Measurements from ENCODE around the gene ATG12. TPM values are rescaled to one million over a fixed set of nuclear protein-coding genes. Genes with fewer than 3 reads are reported as not detected.

ATG12 gene
- total RNA-seq, 3 donors from 2014 or later: 46.0 to 63.0 (median 50.8) TPM

GRCh38 chr5:115858396-115858795, 17.0 kb upstream of the ATG12 start:
- no peaks in the 10 kb centered on the region for H3K36me3 ChIP-seq
- intact Hi-C loops (cut with DNase I; ENCODE audit: low total_unique reads): no loop called here
- TF ChIP-seq POLR2A (IDR thresholded peaks at IDR 0.05) (no peak), POLR2AphosphoS5 (IDR thresholded peaks at IDR 0.05) (no peak)
- TF ChIP-seq, protein P1, sequence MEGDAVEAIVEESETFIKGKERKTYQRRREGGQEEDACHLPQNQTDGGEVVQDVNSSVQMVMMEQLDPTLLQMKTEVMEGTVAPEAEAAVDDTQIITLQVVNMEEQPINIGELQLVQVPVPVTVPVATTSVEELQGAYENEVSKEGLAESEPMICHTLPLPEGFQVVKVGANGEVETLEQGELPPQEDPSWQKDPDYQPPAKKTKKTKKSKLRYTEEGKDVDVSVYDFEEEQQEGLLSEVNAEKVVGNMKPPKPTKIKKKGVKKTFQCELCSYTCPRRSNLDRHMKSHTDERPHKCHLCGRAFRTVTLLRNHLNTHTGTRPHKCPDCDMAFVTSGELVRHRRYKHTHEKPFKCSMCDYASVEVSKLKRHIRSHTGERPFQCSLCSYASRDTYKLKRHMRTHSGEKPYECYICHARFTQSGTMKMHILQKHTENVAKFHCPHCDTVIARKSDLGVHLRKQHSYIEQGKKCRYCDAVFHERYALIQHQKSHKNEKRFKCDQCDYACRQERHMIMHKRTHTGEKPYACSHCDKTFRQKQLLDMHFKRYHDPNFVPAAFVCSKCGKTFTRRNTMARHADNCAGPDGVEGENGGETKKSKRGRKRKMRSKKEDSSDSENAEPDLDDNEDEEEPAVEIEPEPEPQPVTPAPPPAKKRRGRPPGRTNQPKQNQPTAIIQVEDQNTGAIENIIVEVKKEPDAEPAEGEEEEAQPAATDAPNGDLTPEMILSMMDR (IDR thresholded peaks at IDR 0.05): no peak
- H3K27me3 ChIP-seq: no peaks in the 10 kb centered on the region
- no peaks in the 10 kb centered on the region for H3K4me1 ChIP-seq
- no peak for DNase-seq (ENCODE audit: low spot score in 2 of 2)
- no peak overlapping the region for H3K27ac ChIP-seq
- H3K9me3 ChIP-seq: peaks cover 0 to 2% of the 10 kb centered on the region in 2 donors
- H3K4me3 ChIP-seq: no peak overlapping the region

DNA sequence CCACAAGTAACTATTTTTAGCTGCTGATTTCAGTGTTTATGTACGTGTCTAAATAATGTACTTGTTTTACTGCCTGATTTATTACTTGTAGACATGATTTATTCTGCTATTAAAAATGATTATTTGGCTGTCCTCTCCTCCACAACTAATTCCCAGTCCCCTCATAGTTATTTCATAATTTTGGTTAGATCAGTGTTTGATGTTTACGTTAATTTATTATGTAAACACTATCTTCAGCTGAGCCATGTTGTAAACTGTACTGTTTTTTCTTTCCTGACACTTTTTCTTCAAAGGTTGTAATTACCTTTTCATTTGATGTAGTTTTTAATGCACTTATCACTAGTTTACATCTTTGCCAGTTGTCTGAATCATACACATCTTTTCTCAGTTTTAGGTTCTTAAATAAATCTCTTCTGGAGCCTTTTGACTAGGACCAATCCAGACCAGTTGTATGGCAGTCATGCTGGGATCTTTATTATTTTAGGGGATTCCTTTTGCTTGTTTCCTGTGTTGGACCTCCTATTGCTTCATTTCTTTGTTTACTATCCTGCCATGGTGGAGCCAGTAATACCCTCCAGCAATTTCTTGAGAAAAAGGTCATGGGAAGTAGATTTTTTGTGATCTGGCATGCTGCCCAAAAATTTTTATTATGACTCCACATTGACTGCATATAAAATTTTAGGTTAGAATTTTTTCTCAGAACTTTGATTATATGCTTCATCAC, 16.4 kb upstream of the ATG12 start:
- Histone ChIP-seq H3K9me3 (no peaks in the 10 kb centered on the region), H3K27me3 (no peaks in the 10 kb centered on the region), H3K4me3 (no peak overlapping the region), H3K4me1 (no peaks in the 10 kb centered on the region), H3K27ac (no peak overlapping the region), H3K36me3 (no peaks in the 10 kb centered on the region)
- DNase-seq (ENCODE audit: low spot score in 2 of 2): no peak
- intact Hi-C loops (cut with DNase I; ENCODE audit: low total_unique reads): no loop called here
- TF ChIP-seq POLR2A (IDR thresholded peaks at IDR 0.05): no peak
- TF ChIP-seq POLR2AphosphoS5 (IDR thresholded peaks at IDR 0.05): no peak

DNA sequence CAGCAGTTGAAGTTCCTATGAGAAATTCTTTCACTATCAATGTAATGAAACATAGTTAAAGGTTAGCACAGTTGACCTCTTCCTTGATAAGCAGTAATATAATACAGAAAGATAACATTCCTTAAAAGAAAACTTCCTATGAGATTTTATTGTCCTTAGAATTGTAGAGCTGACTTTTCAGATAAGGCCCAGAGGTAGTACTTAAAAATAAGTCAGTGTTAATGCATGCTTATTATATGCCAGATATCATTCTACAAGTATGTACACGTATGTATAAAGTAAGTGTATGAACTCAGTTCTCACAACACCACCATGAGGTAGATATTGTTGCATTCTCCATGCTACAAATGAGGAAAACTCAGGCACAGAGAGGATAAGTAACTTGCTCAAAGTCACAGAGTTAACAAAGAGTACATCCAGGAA, 15.7 kb upstream of the ATG12 start:
- Histone ChIP-seq H3K4me3 (no peak overlapping the region), H3K27ac (no peak overlapping the region), H3K9me3 (no peaks in the 10 kb centered on the region), H3K36me3 (no peaks in the 10 kb centered on the region), H3K27me3 (no peaks in the 10 kb centered on the region), H3K4me1 (peaks cover 0 to 4% of the 10 kb centered on the region in 2 donors)
- intact Hi-C loops (cut with DNase I; ENCODE audit: low total_unique reads): no loop called here
- DNase-seq (ENCODE audit: low spot score in 2 of 2): no peak
- TF ChIP-seq POLR2AphosphoS5 (IDR thresholded peaks at IDR 0.05): no peak
- no peak for TF ChIP-seq POLR2A (IDR thresholded peaks at IDR 0.05)
- TF ChIP-seq, protein P1 (IDR thresholded peaks at IDR 0.05): no peak

GRCh38 chr5:115855959-115856358, 14.6 kb upstream of the ATG12 start:
- intact Hi-C loops (cut with DNase I; ENCODE audit: low total_unique reads): no loop called here
- peaks cover 0 to 4% of the 10 kb centered on the region in 2 donors for H3K4me1 ChIP-seq

DNA sequence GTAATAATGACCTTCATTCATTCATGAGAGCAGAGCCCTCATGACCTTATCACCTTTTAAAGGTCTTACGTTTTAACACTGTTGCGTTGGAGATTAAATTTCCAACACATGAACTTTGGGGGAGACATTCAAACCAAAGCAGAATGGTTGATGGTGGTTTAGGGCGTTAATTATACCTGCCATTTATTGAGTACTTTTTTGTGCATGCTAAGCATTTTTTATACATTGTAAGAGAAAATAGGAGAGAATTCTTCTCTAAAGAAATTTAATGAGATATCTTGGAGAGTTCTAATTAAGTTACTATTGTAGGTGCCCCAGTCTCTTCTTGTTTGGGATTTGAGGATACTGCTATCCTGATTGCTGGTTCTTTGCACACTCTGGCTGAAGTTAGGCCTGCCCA, 12.8 kb upstream of the ATG12 start:
- no peaks in the 10 kb centered on the region for H3K27me3 ChIP-seq
- no peaks in the 10 kb centered on the region for H3K36me3 ChIP-seq
- intact Hi-C loops (cut with DNase I; ENCODE audit: low total_unique reads): no loop called here
- no peaks in the 10 kb centered on the region for H3K9me3 ChIP-seq
- peaks cover 0 to 4% of the 10 kb centered on the region in 2 donors for H3K4me1 ChIP-seq
- DNase-seq (ENCODE audit: low spot score in 2 of 2): no peak
- H3K4me3 ChIP-seq: no peak overlapping the region
- TF ChIP-seq POLR2AphosphoS5 (IDR thresholded peaks at IDR 0.05) (no peak), POLR2A (IDR thresholded peaks at IDR 0.05) (no peak)
- TF ChIP-seq, protein P1 (IDR thresholded peaks at IDR 0.05): no peak
- no peak overlapping the region for H3K27ac ChIP-seq

More at GRCh38 chr5:115855959-115856358, 14.6 kb upstream of the ATG12 start:
- Histone ChIP-seq H3K9me3 (no peaks in the 10 kb centered on the region), H3K36me3 (no peaks in the 10 kb centered on the region), H3K27ac (no peak overlapping the region), H3K4me3 (no peak overlapping the region), H3K27me3 (no peaks in the 10 kb centered on the region)
- TF ChIP-seq, protein P1 (IDR thresholded peaks at IDR 0.05): no peak
- TF ChIP-seq POLR2AphosphoS5 (IDR thresholded peaks at IDR 0.05) (no peak), POLR2A (IDR thresholded peaks at IDR 0.05) (no peak)
- DNase-seq (ENCODE audit: low spot score in 2 of 2): no peak
